GM12864 (cell line): Measurements from ENCODE around the gene CHST2.

Experiments
- DNase-seq: peaks from one replicate; pipeline ENCODE4 v3.0.0-alpha.2; 2011; ENCODE audit warnings: low read depth
- H3K4me3 ChIP-seq: 2 replicates; pipeline ENCODE4 v1.5.1; 2011; ENCODE audit warnings: mild to moderate bottlenecking, low read depth, low read length, control low read depth
- TF ChIP-seq, protein P1 (sequence below): IDR thresholded peaks from 2 replicates; pipeline ENCODE4 v1.5.1; 2011; ENCODE audit warnings: low read depth, mild to moderate bottlenecking, moderate library complexity, low read length, control low read depth, inconsistent platforms; ENCODE audit errors: missing control alignments

Gene CHST2

DNA sequence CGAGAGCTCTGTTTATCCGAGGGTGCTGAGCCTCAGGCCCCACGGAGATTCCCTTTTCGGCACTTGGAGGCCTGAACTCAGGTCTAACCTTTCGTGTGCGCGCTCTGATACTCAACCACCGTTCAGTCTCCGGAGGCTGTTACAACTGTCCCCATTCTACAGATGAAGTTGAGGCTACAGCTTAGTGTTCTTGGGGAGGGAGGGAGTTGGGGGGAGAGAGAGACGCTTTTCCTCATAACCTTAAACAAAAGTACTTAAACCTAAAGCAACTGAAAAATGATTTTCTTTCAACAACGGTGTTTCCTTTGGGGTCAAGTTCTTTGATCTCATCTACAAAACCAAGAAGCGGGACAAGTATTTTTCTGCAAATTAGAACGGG is 952 bp upstream of the CHST2 start:
- TF ChIP-seq, protein P1, sequence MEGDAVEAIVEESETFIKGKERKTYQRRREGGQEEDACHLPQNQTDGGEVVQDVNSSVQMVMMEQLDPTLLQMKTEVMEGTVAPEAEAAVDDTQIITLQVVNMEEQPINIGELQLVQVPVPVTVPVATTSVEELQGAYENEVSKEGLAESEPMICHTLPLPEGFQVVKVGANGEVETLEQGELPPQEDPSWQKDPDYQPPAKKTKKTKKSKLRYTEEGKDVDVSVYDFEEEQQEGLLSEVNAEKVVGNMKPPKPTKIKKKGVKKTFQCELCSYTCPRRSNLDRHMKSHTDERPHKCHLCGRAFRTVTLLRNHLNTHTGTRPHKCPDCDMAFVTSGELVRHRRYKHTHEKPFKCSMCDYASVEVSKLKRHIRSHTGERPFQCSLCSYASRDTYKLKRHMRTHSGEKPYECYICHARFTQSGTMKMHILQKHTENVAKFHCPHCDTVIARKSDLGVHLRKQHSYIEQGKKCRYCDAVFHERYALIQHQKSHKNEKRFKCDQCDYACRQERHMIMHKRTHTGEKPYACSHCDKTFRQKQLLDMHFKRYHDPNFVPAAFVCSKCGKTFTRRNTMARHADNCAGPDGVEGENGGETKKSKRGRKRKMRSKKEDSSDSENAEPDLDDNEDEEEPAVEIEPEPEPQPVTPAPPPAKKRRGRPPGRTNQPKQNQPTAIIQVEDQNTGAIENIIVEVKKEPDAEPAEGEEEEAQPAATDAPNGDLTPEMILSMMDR, result no peak
- DNase-seq, result no peak
- H3K4me3 ChIP-seq, result peak overlapping the region; percentile 88

DNA sequence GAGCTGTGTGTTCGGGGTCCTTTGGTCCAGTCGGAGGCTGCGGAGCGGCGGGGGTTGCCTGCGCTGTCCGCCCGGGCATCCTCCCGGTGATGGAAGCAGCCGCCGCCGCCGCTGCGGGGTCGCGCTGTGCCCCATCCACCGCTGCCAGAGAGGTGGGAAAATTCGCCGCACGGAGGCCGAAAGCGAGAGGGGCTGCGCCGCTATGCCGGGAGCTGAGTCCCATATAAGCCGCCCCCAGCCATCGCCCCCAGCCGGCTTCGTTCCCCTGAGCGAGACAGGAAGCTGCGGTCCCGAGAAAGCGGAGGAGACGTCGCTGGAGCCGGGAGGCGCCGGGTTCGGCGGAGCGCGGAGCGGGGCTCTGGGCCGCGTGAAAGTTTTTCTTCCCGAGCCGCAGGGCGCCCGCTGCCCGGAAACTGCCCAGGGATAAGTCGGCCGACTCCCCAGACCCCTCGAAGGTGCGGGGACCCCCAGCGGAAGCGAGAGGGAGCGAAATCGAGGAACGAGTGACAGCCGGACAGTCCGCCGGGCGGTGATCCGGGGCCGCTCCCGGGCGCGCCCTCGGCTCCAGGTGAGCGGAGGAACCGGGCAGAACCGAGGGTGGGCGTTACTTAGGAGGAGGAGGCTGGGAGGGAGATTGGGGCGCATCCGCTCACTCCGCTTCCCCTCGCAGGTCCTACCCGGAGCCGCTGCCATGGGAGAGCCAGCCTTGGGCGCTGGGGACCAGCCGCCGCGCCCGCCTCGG is 574 bp downstream of the CHST2 start:
- no peak for DNase-seq
- H3K4me3 ChIP-seq, result peak overlapping the region; percentile 88
- TF ChIP-seq, protein P1, result no peak

DNA sequence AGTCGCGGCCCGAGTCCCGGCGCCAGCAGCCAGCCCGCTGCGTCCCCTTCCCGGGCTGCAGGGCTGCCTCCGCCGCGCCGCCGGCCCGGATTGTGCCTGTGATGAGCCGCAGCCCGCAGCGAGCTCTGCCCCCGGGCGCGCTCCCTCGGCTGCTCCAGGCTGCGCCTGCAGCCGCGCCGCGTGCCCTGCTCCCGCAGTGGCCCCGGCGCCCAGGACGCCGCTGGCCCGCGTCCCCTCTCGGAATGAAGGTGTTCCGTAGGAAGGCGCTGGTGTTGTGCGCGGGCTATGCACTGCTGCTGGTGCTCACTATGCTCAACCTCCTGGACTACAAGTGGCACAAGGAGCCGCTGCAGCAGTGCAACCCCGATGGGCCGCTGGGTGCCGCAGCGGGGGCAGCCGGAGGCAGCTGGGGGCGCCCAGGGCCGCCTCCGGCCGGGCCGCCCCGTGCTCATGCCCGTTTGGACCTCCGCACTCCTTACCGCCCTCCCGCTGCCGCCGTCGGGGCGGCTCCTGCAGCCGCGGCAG is 1.2 kb downstream of the CHST2 start:
- DNase-seq, result no peak
- TF ChIP-seq, protein P1, result peak; percentile 13
- H3K4me3 ChIP-seq, result peak overlapping the region; percentile 88

DNA sequence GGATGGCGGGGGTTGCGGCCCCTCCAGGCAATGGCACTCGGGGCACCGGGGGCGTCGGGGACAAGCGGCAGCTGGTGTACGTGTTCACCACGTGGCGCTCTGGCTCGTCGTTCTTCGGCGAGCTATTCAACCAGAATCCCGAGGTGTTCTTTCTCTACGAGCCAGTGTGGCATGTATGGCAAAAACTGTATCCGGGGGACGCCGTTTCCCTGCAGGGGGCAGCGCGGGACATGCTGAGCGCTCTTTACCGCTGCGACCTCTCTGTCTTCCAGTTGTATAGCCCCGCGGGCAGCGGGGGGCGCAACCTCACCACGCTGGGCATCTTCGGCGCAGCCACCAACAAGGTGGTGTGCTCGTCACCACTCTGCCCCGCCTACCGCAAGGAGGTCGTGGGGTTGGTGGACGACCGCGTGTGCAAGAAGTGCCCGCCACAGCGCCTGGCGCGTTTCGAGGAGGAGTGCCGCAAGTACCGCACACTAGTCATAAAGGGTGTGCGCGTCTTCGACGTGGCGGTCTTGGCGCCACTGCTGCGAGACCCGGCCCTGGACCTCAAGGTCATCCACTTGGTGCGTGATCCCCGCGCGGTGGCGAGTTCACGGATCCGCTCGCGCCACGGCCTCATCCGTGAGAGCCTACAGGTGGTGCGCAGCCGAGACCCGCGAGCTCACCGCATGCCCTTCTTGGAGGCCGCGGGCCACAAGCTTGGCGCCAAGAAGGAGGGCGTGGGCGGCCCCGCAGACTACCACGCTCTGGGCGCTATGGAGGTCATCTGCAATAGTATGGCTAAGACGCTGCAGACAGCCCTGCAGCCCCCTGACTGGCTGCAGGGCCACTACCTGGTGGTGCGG is 1.9 kb downstream of the CHST2 start:
- TF ChIP-seq, protein P1, result peak; percentile 76
- no peak for DNase-seq
- peak overlapping the region; percentile 88 for H3K4me3 ChIP-seq

DNA sequence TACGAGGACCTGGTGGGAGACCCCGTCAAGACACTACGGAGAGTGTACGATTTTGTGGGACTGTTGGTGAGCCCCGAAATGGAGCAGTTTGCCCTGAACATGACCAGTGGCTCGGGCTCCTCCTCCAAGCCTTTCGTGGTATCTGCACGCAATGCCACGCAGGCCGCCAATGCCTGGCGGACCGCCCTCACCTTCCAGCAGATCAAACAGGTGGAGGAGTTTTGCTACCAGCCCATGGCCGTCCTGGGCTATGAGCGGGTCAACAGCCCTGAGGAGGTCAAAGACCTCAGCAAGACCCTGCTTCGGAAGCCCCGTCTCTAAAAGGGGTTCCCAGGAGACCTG is 2.5 kb downstream of the CHST2 start:
- H3K4me3 ChIP-seq, result peak overlapping the region; percentile 88
- no peak for DNase-seq
- TF ChIP-seq, protein P1, result no peak

DNA sequence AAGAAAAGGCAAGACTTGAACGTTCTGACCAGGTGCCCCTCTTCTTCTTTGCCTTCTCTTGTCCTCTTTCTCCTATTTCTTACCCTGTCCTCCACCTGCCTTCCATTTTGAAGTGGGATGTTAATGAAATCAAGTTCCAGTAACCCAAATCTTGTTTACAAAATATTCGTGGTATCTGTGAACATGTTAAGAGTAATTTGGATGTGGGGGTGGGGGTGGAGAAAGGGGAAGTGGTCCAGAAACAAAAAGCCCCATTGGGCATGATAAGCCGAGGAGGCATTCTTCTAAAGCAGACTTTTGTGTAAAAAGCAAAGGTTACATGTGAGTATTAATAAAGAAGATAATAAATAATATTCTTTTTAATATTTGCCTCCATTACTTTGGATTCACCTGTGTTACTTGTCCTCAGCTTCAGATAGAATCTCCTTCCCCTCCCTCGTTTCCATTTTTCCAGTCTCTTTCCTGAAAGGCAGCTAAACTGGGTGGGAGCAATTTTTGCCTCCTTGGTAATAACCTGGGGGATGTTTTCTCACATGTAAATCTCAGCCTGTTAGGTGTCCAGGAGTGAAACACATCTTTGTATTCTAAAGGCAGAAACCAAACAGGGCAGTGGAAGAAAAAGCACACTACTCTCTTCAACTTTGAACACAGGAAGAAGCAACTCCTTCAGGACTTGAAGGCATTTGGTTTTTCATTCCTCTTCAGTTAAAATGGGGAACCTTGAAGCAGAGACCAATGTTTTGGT is 3.2 kb downstream of the CHST2 start:
- no peak for DNase-seq
- H3K4me3 ChIP-seq, result peak overlapping the region; percentile 88
- TF ChIP-seq, protein P1, result no peak
